ENCODE data around the gene MRPS11.
"Not testable (repeated sequence)": the region's sequence is repeated elsewhere in the genome, so short reads cannot be mapped to it uniquely, and the experiment has no call there.

Gene MRPS11

GRCh38 chr15:88467073-88467934 is at the start of gene MRPS11, which contains the start of gene MRPL46:
MRPS11 (plus strand) TSS chr15:88467708; CDS start chr15:88467718, 10 bp downstream.
MRPL46 (minus strand) TSS chr15:88467388; CDS start chr15:88467377, 11 bp downstream.
- peak; percentile 69 for DNase-seq (ENCODE audit: low read depth)

- no peak for DNase-seq (ENCODE audit: low read depth)
Observed at GRCh38 chr15:88419830-88420229, 47.7 kb upstream of the MRPS11 start.

GRCh38 chr15:88423331-88423730 is 44.2 kb upstream of the MRPS11 start:
- no peak for DNase-seq (ENCODE audit: low read depth)

- DNase-seq (ENCODE audit: low read depth), result no peak
Observed at GRCh38 chr15:88426304-88426703, 41.2 kb upstream of the MRPS11 start.

DNA sequence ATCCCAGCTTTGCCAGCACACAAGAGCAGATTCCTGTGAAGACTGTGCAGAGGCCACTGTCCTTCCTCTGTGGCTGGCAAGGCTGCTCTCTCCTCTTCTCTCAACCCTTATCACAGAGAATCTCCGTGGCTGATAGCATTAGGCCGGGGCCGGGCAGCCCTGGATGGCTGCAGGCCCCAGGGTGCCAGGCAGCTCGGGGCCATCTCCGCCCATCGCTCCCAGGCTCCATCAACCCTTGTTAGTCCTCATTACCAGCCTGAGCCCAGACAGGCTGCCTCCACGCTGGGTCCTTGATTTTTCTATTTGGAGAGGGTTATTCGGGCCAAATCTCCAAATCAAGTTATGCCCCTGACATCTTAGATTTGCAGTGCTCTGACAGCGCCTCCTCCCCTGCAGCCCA is 39.5 kb upstream of the MRPS11 start:
- no peak for DNase-seq (ENCODE audit: low read depth)

GRCh38 chr15:88428805-88429605 is 38.5 kb upstream of the MRPS11 start:
- DNase-seq (ENCODE audit: low read depth), result no peak

DNA sequence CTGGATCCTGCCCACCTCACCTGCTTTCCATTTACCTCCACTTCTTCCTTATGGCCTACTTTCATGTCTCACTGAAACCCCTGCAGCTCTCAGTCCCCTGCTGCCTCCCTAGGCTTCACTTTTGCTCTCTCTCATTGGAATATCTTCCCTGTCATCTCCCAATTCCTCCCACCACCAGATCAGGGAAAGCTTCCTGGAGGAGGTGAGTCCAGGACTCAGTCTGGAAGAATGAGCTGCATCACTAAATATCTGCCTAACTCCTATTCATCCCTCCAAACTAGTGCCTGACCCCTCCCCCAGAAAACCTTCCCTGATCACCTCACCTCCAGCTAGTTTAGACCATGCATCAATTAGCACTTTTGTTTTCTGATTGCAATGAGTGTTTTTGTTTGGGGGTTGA is 37.5 kb upstream of the MRPS11 start:
- no peak for DNase-seq (ENCODE audit: low read depth)

DNA sequence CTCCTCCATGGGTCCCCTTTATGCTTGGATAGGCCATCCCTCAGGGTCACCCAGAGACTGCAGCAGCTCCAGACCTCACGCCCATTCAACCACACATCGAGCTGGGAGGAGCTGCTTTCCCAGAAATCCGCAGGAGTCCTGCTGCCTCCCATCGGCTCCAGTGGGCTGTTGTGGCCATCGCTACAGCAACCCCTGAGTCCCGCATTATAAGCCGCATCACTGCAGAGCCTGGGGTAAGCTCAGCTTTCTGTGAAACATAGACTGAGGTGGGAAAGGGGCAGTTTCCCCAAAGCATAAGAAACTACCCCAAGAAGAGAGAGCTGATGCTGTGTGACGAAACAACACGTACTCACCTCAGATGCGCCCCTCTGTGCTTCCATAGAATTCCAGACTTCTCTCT is 36.1 kb upstream of the MRPS11 start:
- DNase-seq (ENCODE audit: low read depth), result no peak

- DNase-seq (ENCODE audit: low read depth), result no peak
Observed at GRCh38 chr15:88433046-88433685, 34.3 kb upstream of the MRPS11 start.

DNA sequence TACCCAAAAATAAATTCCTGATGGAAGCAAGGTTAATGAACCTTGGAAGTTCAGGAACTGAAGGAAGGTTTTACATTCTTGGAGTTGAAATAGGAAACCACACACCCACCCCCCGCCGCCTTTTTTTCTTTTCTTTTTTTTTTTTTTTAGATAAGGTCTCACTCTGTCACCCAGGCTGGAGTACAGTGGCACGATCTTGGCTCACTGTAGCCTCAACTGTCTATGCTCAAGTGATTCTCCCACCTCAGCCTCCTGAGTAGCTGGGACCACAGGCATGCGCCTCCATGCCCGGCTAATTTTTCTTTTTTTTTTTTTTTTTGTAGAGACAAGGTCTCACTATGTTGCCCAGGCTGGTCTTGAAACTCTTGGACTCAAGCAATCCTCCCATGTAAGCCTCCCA is 33.4 kb upstream of the MRPS11 start:
- not testable (repeated sequence) for DNase-seq (ENCODE audit: low read depth)

DNA sequence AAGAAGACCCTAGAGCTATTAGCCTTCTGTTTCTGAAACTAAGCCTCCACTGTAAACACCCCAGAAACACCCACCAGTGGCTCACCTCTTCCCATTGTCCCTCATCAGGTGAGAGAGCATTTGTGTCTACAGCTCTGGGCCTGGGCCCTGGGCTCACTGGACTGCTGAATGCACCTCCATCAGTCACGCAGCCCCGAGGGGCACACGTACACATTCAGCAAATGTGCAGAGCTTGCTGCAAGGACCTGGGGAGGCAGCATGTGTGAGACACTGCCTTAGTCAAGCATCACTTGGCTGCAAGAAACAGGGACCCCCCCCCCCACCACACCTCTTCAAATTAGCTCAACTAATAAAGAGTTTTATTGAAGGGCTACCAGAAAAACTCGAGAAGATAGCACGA is 29.3 kb upstream of the MRPS11 start:
- DNase-seq (ENCODE audit: low read depth), result no peak

- DNase-seq (ENCODE audit: low read depth), result no peak
Observed at GRCh38 chr15:88440021-88440420, 27.5 kb upstream of the MRPS11 start.

DNA sequence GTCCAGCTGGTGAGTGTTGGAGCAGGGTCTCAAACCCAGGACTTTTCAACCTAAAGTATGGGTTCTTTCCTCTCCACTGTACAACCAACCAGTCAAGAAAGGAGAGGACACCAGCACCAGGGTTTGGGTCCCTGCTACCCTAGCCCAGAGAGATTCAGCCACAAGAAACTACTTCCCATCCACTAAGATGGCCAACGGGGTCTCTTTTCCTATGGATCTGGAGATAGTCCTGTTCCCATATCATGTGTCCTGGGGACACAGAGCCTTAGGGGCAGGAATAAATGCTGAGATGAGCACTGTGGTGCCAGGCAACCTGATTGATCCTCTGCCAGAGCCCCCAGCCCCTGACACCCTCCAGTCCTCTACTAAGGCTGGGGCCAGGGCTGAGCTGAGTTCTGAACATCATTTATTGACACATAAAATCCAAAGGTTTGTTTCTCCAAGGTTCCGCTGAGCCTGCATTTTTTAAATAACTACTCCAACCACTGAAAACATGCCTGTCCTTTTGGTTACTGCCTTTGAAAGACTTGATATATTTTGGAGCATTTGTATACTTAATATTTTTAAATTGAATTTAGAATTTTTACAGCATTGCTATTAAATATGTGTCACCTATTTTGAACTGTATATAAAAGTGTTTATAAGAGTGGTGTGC is 26.3 kb upstream of the MRPS11 start:
- no peak for DNase-seq (ENCODE audit: low read depth)

- DNase-seq (ENCODE audit: low read depth), result no peak
Observed at GRCh38 chr15:88447206-88447605, 20.3 kb upstream of the MRPS11 start.

- DNase-seq (ENCODE audit: low read depth), result no peak
Observed at GRCh38 chr15:88447741-88448140, 19.8 kb upstream of the MRPS11 start.

- DNase-seq (ENCODE audit: low read depth), result no peak
Observed at GRCh38 chr15:88448991-88449461, 18.5 kb upstream of the MRPS11 start.

GRCh38 chr15:88449581-88449980 is 17.9 kb upstream of the MRPS11 start:
- no peak for DNase-seq (ENCODE audit: low read depth)

DNA sequence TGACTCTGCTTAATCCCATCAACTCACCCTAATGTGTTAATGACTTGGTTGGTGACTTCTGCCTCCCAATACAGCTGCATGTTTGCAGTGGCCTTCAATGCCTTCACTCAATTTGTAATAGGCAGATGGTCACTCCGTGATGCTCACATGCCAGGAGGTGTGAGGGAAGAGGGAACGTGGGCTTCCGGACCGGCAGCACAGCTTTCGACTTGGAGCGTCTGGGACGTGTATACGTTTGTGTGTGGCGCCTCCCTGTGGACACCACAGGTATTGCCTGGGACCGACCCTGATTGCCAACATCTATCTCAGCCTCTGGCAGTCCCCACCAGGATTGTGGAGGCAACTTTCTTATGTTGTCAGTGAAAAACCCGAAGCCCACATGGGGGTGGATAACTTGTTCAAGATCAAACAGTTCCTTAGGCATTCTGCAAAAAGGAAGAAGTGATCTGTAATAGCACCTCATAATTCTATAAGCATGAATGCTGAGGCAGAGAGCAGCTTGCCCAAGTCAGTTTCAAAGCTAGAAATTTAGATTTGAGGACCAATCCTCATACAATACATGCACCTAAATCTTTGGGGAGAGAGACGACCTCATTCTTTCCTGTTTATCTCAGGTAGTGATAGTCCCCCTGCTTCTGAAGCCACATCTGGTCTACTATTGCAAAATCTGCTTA is 17.2 kb upstream of the MRPS11 start:
- DNase-seq (ENCODE audit: low read depth), result peak; percentile 52

DNA sequence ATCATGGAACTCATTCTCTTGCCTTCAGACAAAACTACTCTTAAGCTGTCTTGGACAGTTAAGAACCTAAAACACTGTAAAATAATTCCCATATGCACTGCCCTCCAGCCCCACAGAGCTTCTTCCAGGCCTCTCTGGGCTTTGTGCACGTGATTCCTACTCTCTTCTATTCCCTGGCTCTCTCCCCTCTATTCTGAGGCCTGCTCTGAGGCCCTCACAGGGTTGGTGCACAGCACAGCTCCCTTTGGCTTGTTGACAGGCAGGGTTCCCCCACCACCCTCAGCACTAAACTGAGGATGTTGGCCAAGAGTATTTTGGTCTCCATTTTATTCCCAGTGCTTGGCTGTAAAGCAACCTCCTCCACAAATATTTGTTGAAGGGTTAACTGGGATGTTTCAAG is 13.9 kb upstream of the MRPS11 start:
- DNase-seq (ENCODE audit: low read depth), result no peak

- DNase-seq (ENCODE audit: low read depth), result no peak
Observed at GRCh38 chr15:88454236-88454635, 13.3 kb upstream of the MRPS11 start.

All from stimulated activated CD8-positive, alpha-beta memory T cell treated with anti-CD3 and anti-CD28 coated beads, Interleukin-15, amount 100 ng/mL, for 24 hours (primary cell).